Osteocyte (in vitro differentiated cells): ENCODE data around the gene BRINP3. TPM values are rescaled to one million over a fixed set of nuclear protein-coding genes. Genes with fewer than 3 reads are reported as not detected.

Experiments
- DNase-seq: peaks from one replicate; pipeline ENCODE4 v3.0.0; 2021; ENCODE audit warnings: mixed read lengths; ENCODE audit not compliant: unreplicated experiment; ENCODE audit errors: extremely low spot score
- H3K27ac Mint-ChIP-seq: one replicate; pipeline ENCODE4 v1.8.0; 2021; ENCODE audit warnings: mild to moderate bottlenecking, mixed read lengths; ENCODE audit not compliant: unreplicated experiment
- H3K27me3 Mint-ChIP-seq: one replicate; pipeline ENCODE4 v1.8.0; 2021; ENCODE audit warnings: mixed read lengths; ENCODE audit not compliant: unreplicated experiment
- H3K36me3 Mint-ChIP-seq: one replicate; pipeline ENCODE4 v1.8.0; 2021; ENCODE audit warnings: mixed read lengths; ENCODE audit not compliant: unreplicated experiment
- H3K4me1 Mint-ChIP-seq: one replicate; pipeline ENCODE4 v1.8.0; 2021; ENCODE audit warnings: mixed read lengths; ENCODE audit not compliant: unreplicated experiment
- H3K4me3 Mint-ChIP-seq: one replicate; pipeline ENCODE4 v1.8.0; 2021; ENCODE audit warnings: mild to moderate bottlenecking, moderate library complexity, mixed read lengths; ENCODE audit not compliant: unreplicated experiment
- H3K9me3 Mint-ChIP-seq: one replicate; pipeline ENCODE4 v1.8.0; 2021; ENCODE audit warnings: mixed read lengths; ENCODE audit not compliant: unreplicated experiment
- CTCF ChIP-seq: fragments of 200-600 bp; sonication (generic); IDR thresholded peaks from 2 replicates; pipeline ENCODE4 v1.5.0; 2021; ENCODE audit warnings: antibody characterized with exemption, mild to moderate bottlenecking, moderate library complexity
- total RNA-seq: library from RNA; stranded (reverse); gene quantifications from 2 replicates; pipeline ENCODE4 v1.2.1, GENCODE V29; 2021

The BRINP3 gene
- total RNA-seq, 1 donor from 2014 or later = 0.38 TPM

- Mint-ChIP-seq H3K36me3 (no peaks in the 10 kb centered on the region), H3K4me3 (no peak overlapping the region), H3K9me3 (no peaks in the 10 kb centered on the region), H3K27ac (no peak overlapping the region), H3K4me1 (no peaks in the 10 kb centered on the region), H3K27me3 (no peaks in the 10 kb centered on the region)
- peak; percentile 59 for TF ChIP-seq CTCF
- no peak for DNase-seq
Observed at GRCh38 chr1:190436615-190437014, 41.0 kb downstream of the BRINP3 start.

GRCh38 chr1:190429932-190430331 lies 47.7 kb downstream of the BRINP3 start:
- Mint-ChIP-seq H3K9me3 (peaks cover 5% of the 10 kb centered on the region), H3K4me1 (peaks cover 10% of the 10 kb centered on the region), H3K27me3 (no peaks in the 10 kb centered on the region), H3K36me3 (no peaks in the 10 kb centered on the region), H3K27ac (no peak overlapping the region), H3K4me3 (no peak overlapping the region)
- no peak for DNase-seq
- TF ChIP-seq CTCF = no peak

- no peaks in the 10 kb centered on the region for H3K36me3 Mint-ChIP-seq
- H3K4me3 Mint-ChIP-seq = no peak overlapping the region
- H3K27me3 Mint-ChIP-seq = no peaks in the 10 kb centered on the region
- no peak overlapping the region for H3K27ac Mint-ChIP-seq
- H3K9me3 Mint-ChIP-seq = peaks cover 5% of the 10 kb centered on the region
- no peak for DNase-seq
- TF ChIP-seq CTCF = no peak
- H3K4me1 Mint-ChIP-seq = peaks cover 15% of the 10 kb centered on the region
Observed at GRCh38 chr1:190429141-190429540, 48.5 kb downstream of the BRINP3 start.

GRCh38 chr1:190416239-190416638 lies 61.4 kb downstream of the BRINP3 start:
- TF ChIP-seq CTCF = peak; percentile 14
- Mint-ChIP-seq H3K27me3 (no peaks in the 10 kb centered on the region), H3K4me3 (no peak overlapping the region), H3K4me1 (no peaks in the 10 kb centered on the region), H3K36me3 (no peaks in the 10 kb centered on the region), H3K27ac (no peak overlapping the region), H3K9me3 (no peaks in the 10 kb centered on the region)
- no peak for DNase-seq

GRCh38 chr1:190413142-190413541 lies 64.5 kb downstream of the BRINP3 start:
- Mint-ChIP-seq H3K4me1 (no peaks in the 10 kb centered on the region), H3K4me3 (no peak overlapping the region), H3K36me3 (no peaks in the 10 kb centered on the region), H3K27ac (no peak overlapping the region), H3K27me3 (no peaks in the 10 kb centered on the region), H3K9me3 (no peaks in the 10 kb centered on the region)
- no peak for TF ChIP-seq CTCF
- no peak for DNase-seq
